ENCODE data around the gene GJB3.

GRCh38 chr1:34755961-34756360, 25.1 kb upstream of the GJB3 start:
- TF ChIP-seq CTCF (IDR thresholded peaks at IDR 0.05) (no peak), POLR2A (IDR thresholded peaks at IDR 0.05) (no peak)
